Keratinocyte (primary cell): ENCODE data around the gene UPF1. TPM values are rescaled to one million over a fixed set of nuclear protein-coding genes. Genes with fewer than 3 reads are reported as not detected.

ENCODE experiments used
- DNase-seq: peaks from one replicate; pipeline ENCODE4 v3.0.0-alpha.2; 2011; ENCODE audit warnings: low read depth, missing footprints, low spot score
- FAIRE-seq: peaks from 2 replicates; lab custom pipeline; 2011; peaks lifted over from hg19 to GRCh38; lab: Jason Lieb, UNC
- H2AFZ ChIP-seq: 2 replicates; pipeline ENCODE4 v1.6.0; 2012; ENCODE audit warnings: low read length, control low read depth, inconsistent platforms; ENCODE audit not compliant: control insufficient read depth
- H3K27ac ChIP-seq: 2 replicates; pipeline ENCODE4 v1.5.1; 2011; ENCODE audit warnings: low read length; ENCODE audit not compliant: control insufficient read depth, insufficient read depth
- H3K27me3 ChIP-seq: 3 replicates; pipeline ENCODE4 v1.6.0; 2011; ENCODE audit warnings: low read length; ENCODE audit not compliant: control insufficient read depth, insufficient read depth; ENCODE audit errors: extremely low read depth
- H3K36me3 ChIP-seq, 2 experiments: 2 replicates in 1 of 2; 3 replicates in 1 of 2; pipeline ENCODE4 v1.5.1; 2011; ENCODE audit warnings: low read length in 2 of 2, mild to moderate bottlenecking in 1 of 2; ENCODE audit not compliant: control insufficient read depth in 2 of 2, insufficient read depth in 2 of 2; ENCODE audit errors: extremely low read depth in 1 of 2
- H3K4me1 ChIP-seq: 3 replicates; pipeline ENCODE4 v1.5.1; 2011; ENCODE audit warnings: low read length; ENCODE audit not compliant: control insufficient read depth, insufficient read depth; ENCODE audit errors: extremely low read depth
- H3K4me2 ChIP-seq: 3 replicates; pipeline ENCODE4 v1.6.0; 2011; ENCODE audit warnings: low read depth, low read length; ENCODE audit not compliant: control insufficient read depth, insufficient read depth; ENCODE audit errors: extremely low read depth
- H3K4me3 ChIP-seq, 3 experiments: fragments of 200-600 bp in 1 of 3; sonication (generic) in 1 of 3; 2 replicates in 2 of 3; 3 replicates in 1 of 3; pipeline ENCODE4 v1.5.1; 2011 to 2016; ENCODE audit warnings: low read length in 3 of 3, mild to moderate bottlenecking in 3 of 3, control low read depth in 2 of 3, inconsistent platforms in 1 of 3, low read depth in 1 of 3, mixed read lengths in 1 of 3, mixed run types in 1 of 3, moderate library complexity in 1 of 3; ENCODE audit not compliant: control insufficient read depth in 2 of 3, insufficient read depth in 2 of 3; ENCODE audit errors: extremely low read depth in 1 of 3
- H3K79me2 ChIP-seq: 2 replicates; pipeline ENCODE4 v1.6.0; 2012; ENCODE audit warnings: low read length; ENCODE audit not compliant: control insufficient read depth, insufficient read depth
- H3K9ac ChIP-seq: 3 replicates; pipeline ENCODE4 v1.6.0; 2011; ENCODE audit warnings: low read length; ENCODE audit not compliant: control insufficient read depth, insufficient read depth; ENCODE audit errors: extremely low read depth
- H3K9me1 ChIP-seq: 3 replicates; pipeline ENCODE4 v1.6.0; 2011; ENCODE audit warnings: low read length; ENCODE audit not compliant: control insufficient read depth, insufficient read depth; ENCODE audit errors: extremely low read depth
- H3K9me3 ChIP-seq: 2 replicates; pipeline ENCODE4 v1.5.1; 2012; ENCODE audit warnings: low read depth, low read length; ENCODE audit not compliant: control insufficient read depth
- H4K20me1 ChIP-seq: 3 replicates; pipeline ENCODE4 v1.6.0; 2011; ENCODE audit warnings: low read length; ENCODE audit not compliant: control insufficient read depth, insufficient read depth; ENCODE audit errors: extremely low read depth
- CTCF ChIP-seq, 3 experiments: IDR thresholded peaks in 1 of 3; conservative IDR thresholded peaks in 1 of 3; optimal IDR thresholded peaks in 1 of 3; 2 replicates in 2 of 3; 3 replicates in 1 of 3; pipeline versions ENCODE3 to v1.5.1; 2011; ENCODE audit warnings: low read length in 3 of 3, mild to moderate bottlenecking in 3 of 3, moderate library complexity in 2 of 3, control low read depth in 1 of 3, inconsistent platforms in 1 of 3; ENCODE audit not compliant: insufficient read depth in 2 of 3; ENCODE audit errors: extremely low read depth in 1 of 3
- EZH2 ChIP-seq: IDR thresholded peaks from one replicate; pipeline ENCODE4 v1.6.1; 2012; ENCODE audit warnings: inconsistent platforms, mild to moderate bottlenecking, low read length, moderate library complexity
- dilution Hi-C: fragments of 300-500 bp; cut with MboI; formaldehyde crosslinking; loops from one replicate; pipeline ENCODE4 v1.7.0; 2020; ENCODE audit warnings: low sequenced_read_pairs; ENCODE audit not compliant: extremely low pct_ligation_motif_present
- polyA plus RNA-seq, 5 experiments: library from polyadenylated mRNA; depleted of rRNA in 3 of 5; stranded (reverse) in 3 of 5; stranded (forward) in 1 of 5; unstranded in 1 of 5; fragments of >200 nt; gene quantifications; 1 replicate in 1 of 5; 2 replicates in 3 of 5; 3 replicates in 1 of 5; pipeline versions ENCODE4 v1.2.1 to v1.2.3, GENCODE V29; 2011 to 2012; ENCODE audit warnings: missing spikeins in 2 of 5, low read depth in 1 of 5, low replicate concordance in 1 of 5

Gene UPF1
- polyA plus RNA-seq, 1 donor (not counting 4 experiments of a cell fraction or from before 2014, with no cell fraction given), result 33.7 TPM

GRCh38 chr19:18865106-18865972 is 33.6 kb downstream of the UPF1 start:
- Histone ChIP-seq H3K9me3 (no peaks in the 10 kb centered on the region), H3K4me1 (no peaks in the 10 kb centered on the region), H3K36me3 (peaks cover 45 to 50% of the 10 kb centered on the region in 2 experiments), H3K9me1 (no peaks in the 10 kb centered on the region), H3K79me2 (no peaks in the 10 kb centered on the region), H3K4me3 (no peak overlapping the region), H3K27ac (no peak overlapping the region), H3K4me2 (no peak overlapping the region), H4K20me1 (peaks cover 5% of the 10 kb centered on the region), H2AFZ (no peak overlapping the region), H3K27me3 (peaks cover 6% of the 10 kb centered on the region), H3K9ac (no peak overlapping the region)
- no peak for TF ChIP-seq CTCF (optimal IDR thresholded peaks at IDR 0.05 in 1 of 3, IDR thresholded peaks at IDR 0.05 in 1 of 3, conservative IDR thresholded peaks at IDR 0.05 in 1 of 3; ENCODE audit: extremely low read depth in 1 of 3, insufficient read depth in 2 of 3, low read length in 3 of 3)
- TF ChIP-seq EZH2, result no peak
- no peak for DNase-seq
- dilution Hi-C loops, result no loop called here
- FAIRE-seq, result no peak

GRCh38 chr19:18865973-18866799 is 34.4 kb downstream of the UPF1 start:
- Histone ChIP-seq H3K27me3 (peaks cover 6% of the 10 kb centered on the region), H2AFZ (no peak overlapping the region), H3K9me3 (no peaks in the 10 kb centered on the region), H3K79me2 (no peaks in the 10 kb centered on the region), H3K27ac (no peak overlapping the region), H3K4me1 (no peaks in the 10 kb centered on the region), H3K36me3 (peaks cover 38 to 48% of the 10 kb centered on the region in 2 experiments), H3K9ac (no peak overlapping the region), H4K20me1 (peaks cover 5% of the 10 kb centered on the region), H3K4me3 (no peak overlapping the region), H3K9me1 (no peaks in the 10 kb centered on the region), H3K4me2 (no peak overlapping the region)
- no peak for DNase-seq
- no peak for FAIRE-seq
- dilution Hi-C loops, result no loop called here
- TF ChIP-seq EZH2 (no peak), CTCF (optimal IDR thresholded peaks at IDR 0.05 in 1 of 3, IDR thresholded peaks at IDR 0.05 in 1 of 3, conservative IDR thresholded peaks at IDR 0.05 in 1 of 3; ENCODE audit: extremely low read depth in 1 of 3, insufficient read depth in 2 of 3, low read length in 3 of 3) (peak; percentile 84 to 89 (median 87))
